ENCODE data around the gene IP6K3. TPM values are rescaled to one million over a fixed set of nuclear protein-coding genes. Genes with fewer than 3 reads are reported as not detected.

The IP6K3 gene
- total and polyA plus RNA-seq, 2 experiments from 2014 or later = 0.14 to 0.16 TPM

- H3K36me3 Mint-ChIP-seq (ENCODE audit: low read depth) = peaks cover 39% of the 10 kb centered on the region
- H3K9me3 Mint-ChIP-seq = no peaks in the 10 kb centered on the region; the same call in 2 of the 3 replicates
- H2AFZ ChIP-seq = no peak overlapping the region
- H3K9me2 ChIP-seq (ENCODE audit: insufficient read depth) = no peaks in the 10 kb centered on the region
- TF ChIP-seq CREB1 (CRISPR knock-in tag; IDR thresholded peaks at IDR 0.05; ENCODE audit: low read depth) = no peak
- no peak for TF ChIP-seq EZH2phosphoT487 (IDR thresholded peaks at IDR 0.05; ENCODE audit: unreplicated experiment)
- no peak for TF ChIP-seq NANOG (IDR thresholded peaks at IDR 0.05; ENCODE audit: borderline replicate concordance)
- TF ChIP-seq POLR2AphosphoS5 (IDR thresholded peaks at IDR 0.05; ENCODE audit: low read depth) = no peak
- H3K4me1 ChIP-seq (ENCODE audit: insufficient read depth) = no peaks in the 10 kb centered on the region
- H3K27me3 Mint-ChIP-seq (ENCODE audit: insufficient read depth, low read depth, poor library complexity) = peaks cover 20% of the 10 kb centered on the region
- no peaks in the 10 kb centered on the region for H4K20me1 ChIP-seq (replicated peaks; ENCODE audit: insufficient read depth)
- no peaks in the 10 kb centered on the region for H3K27me3 ChIP-seq (ENCODE audit: insufficient read depth)
- peaks cover 12% of the 10 kb centered on the region for H3K4me1 Mint-ChIP-seq
- H3K4me3 ChIP-seq = no peak overlapping the region
- H3K27ac Mint-ChIP-seq = no peak overlapping the region
- H3K4me3 Mint-ChIP-seq = no peak overlapping the region
- H3K36me3 ChIP-seq (ENCODE audit: insufficient read depth) = peaks cover 10% of the 10 kb centered on the region; the same call in 1 of the 2 replicates
- no peak overlapping the region for H3K27ac ChIP-seq (ENCODE audit: low read depth)
- H3F3A ChIP-seq (replicated peaks; ENCODE audit: low read depth) = no peaks in the 10 kb centered on the region
- DNase-seq (ENCODE audit: low spot score) = no peak
- no peak for ATAC-seq
- H3K4me2 ChIP-seq = no peak overlapping the region
- H3K79me2 ChIP-seq (replicated peaks; ENCODE audit: insufficient read depth) = no peaks in the 10 kb centered on the region
These were observed 58.7 kb downstream of the IP6K3 start for GRCh38 chr6:33688006-33688405.

- Histone ChIP-seq H3K4me3 (no peak overlapping the region), H3K27me3 (ENCODE audit: insufficient read depth) (no peaks in the 10 kb centered on the region), H3K4me1 (ENCODE audit: insufficient read depth) (no peaks in the 10 kb centered on the region), H3K9me2 (ENCODE audit: insufficient read depth) (no peaks in the 10 kb centered on the region), H3K27ac (ENCODE audit: low read depth) (no peak overlapping the region), H3F3A (replicated peaks; ENCODE audit: low read depth) (no peaks in the 10 kb centered on the region), H4K20me1 (replicated peaks; ENCODE audit: insufficient read depth) (no peaks in the 10 kb centered on the region), H3K79me2 (replicated peaks; ENCODE audit: insufficient read depth) (no peaks in the 10 kb centered on the region), H3K36me3 (ENCODE audit: insufficient read depth) (peaks cover 10% of the 10 kb centered on the region; the same call in 1 of the 2 replicates), H2AFZ (no peak overlapping the region), H3K4me2 (no peak overlapping the region)
- ATAC-seq (no peak), DNase-seq (ENCODE audit: low spot score) (no peak)
- no peak overlapping the region for H3K27ac Mint-ChIP-seq
- peaks cover 38% of the 10 kb centered on the region for H3K36me3 Mint-ChIP-seq (ENCODE audit: low read depth)
- H3K27me3 Mint-ChIP-seq (ENCODE audit: insufficient read depth, low read depth, poor library complexity) = peaks cover 15% of the 10 kb centered on the region
- H3K4me3 Mint-ChIP-seq = no peak overlapping the region
- no peaks in the 10 kb centered on the region; the same call in 2 of the 3 replicates for H3K9me3 Mint-ChIP-seq
- peaks cover 7% of the 10 kb centered on the region for H3K4me1 Mint-ChIP-seq
- TF ChIP-seq, protein P1, sequence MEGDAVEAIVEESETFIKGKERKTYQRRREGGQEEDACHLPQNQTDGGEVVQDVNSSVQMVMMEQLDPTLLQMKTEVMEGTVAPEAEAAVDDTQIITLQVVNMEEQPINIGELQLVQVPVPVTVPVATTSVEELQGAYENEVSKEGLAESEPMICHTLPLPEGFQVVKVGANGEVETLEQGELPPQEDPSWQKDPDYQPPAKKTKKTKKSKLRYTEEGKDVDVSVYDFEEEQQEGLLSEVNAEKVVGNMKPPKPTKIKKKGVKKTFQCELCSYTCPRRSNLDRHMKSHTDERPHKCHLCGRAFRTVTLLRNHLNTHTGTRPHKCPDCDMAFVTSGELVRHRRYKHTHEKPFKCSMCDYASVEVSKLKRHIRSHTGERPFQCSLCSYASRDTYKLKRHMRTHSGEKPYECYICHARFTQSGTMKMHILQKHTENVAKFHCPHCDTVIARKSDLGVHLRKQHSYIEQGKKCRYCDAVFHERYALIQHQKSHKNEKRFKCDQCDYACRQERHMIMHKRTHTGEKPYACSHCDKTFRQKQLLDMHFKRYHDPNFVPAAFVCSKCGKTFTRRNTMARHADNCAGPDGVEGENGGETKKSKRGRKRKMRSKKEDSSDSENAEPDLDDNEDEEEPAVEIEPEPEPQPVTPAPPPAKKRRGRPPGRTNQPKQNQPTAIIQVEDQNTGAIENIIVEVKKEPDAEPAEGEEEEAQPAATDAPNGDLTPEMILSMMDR (conservative IDR thresholded peaks at IDR 0.05; ENCODE audit: low read depth in 2 of 2) = no peak
- TF ChIP-seq ZNF462 (CRISPR knock-in tag; IDR thresholded peaks at IDR 0.05) = no peak
- TF ChIP-seq JUNB (IDR thresholded peaks at IDR 0.05; ENCODE audit: unreplicated experiment) = no peak
- TF ChIP-seq EZH2phosphoT487 (IDR thresholded peaks at IDR 0.05; ENCODE audit: unreplicated experiment) = no peak
- TF ChIP-seq ZNF331 (CRISPR knock-in tag; IDR thresholded peaks at IDR 0.05; ENCODE audit: low read depth) = no peak
- no peak for TF ChIP-seq ETS1 (IDR thresholded peaks at IDR 0.05)
These were observed 59.4 kb downstream of the IP6K3 start for GRCh38 chr6:33686981-33687975.

Measured in GM23338 (cell line).